Stimulated activated CD4-positive, alpha-beta T cell treated with anti-CD3 and anti-CD28 coated beads, Interleukin-1b, Interleukin-23, amount 100 ng/mL, for 48 hours (primary cell): ENCODE data around the gene LGALS12.
A peak's percentile ranks its signal among the peaks of the same experiment; 100 is the strongest.
"Not testable (repeated sequence)": the region's sequence is repeated elsewhere in the genome, so short reads cannot be mapped to it uniquely, and the experiment has no call there.

Experiments used
- DNase-seq: peaks from one replicate; pipeline ENCODE4 v3.0.0-alpha.2; 2020

Gene LGALS12

DNA sequence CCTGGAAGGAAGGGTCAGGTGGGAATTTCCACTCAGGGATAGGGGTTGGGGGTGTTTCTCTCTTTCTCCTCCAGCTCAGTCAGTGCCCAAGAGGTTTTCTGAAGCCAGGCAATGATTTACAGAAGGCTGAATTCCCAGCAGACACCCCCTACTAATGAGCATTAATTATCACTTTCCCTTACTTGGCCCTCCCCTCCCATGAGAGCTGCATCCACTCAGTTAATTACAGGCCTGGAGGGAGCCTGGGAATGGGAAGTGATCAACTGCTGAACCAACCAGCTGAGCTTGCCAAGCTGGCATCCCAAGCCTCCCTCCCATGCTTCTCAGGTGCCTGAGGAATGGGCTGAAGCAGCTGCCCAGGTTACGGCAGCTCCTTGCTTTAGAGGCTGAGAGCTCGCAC lies 992 bp downstream of the LGALS12 start:
- no peak for DNase-seq

DNA sequence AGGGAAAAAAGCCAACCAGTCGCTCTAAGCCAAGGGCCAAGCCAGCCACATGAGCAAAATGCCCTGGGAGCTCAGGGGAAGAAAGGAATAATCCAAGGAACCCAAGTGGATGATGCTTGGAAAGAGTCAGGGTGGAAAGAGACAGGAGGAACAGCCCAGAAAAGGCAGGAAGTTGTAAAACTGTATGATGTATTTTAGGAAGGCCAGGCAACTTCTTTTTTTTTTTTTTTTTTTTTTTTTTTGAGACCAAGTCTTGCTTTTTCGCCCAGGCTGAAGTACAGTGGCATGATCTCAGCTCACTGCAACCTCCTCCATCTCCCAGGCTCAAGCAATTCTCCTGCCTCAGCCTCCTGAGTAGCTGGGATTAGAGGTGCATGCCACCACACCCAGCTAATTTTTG lies 1.6 kb downstream of the LGALS12 start:
- DNase-seq, result no peak

DNA sequence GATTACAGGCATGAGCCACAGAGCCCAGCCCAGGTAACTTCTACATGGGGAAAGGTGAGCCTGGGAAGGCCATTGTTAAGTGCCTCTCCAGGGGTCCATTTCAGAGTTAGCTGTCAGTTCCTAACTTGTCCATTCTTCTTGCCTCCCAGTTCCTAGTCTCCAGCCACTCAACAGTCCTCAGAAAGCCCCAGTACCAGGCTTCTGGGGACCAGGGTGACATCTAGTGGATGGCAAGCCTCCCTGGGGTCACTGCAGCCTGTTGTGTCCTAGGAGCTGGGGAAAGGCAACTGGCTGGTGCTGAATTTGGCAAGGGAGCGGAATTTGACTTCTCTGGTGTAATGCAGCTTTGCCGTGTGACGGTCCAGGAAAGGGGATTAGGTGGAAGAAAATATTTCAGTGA lies 2.1 kb downstream of the LGALS12 start:
- DNase-seq, result peak; percentile 10

DNA sequence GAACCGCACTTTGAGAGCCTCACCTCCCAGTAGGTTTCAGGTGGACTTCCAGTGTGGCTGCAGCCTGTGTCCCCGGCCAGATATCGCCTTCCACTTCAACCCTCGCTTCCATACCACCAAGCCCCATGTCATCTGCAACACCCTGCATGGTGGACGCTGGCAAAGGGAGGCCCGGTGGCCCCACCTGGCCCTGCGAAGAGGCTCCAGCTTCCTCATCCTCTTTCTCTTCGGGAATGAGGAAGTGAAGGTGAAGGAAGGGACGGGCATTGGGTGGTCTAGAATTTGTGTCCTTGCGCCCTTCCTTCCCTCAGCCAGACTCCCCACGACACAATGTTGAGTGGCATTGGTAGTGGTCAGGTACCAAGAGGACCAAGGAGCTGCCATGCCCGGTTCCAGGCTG lies 2.9 kb downstream of the LGALS12 start:
- DNase-seq, result no peak

DNA sequence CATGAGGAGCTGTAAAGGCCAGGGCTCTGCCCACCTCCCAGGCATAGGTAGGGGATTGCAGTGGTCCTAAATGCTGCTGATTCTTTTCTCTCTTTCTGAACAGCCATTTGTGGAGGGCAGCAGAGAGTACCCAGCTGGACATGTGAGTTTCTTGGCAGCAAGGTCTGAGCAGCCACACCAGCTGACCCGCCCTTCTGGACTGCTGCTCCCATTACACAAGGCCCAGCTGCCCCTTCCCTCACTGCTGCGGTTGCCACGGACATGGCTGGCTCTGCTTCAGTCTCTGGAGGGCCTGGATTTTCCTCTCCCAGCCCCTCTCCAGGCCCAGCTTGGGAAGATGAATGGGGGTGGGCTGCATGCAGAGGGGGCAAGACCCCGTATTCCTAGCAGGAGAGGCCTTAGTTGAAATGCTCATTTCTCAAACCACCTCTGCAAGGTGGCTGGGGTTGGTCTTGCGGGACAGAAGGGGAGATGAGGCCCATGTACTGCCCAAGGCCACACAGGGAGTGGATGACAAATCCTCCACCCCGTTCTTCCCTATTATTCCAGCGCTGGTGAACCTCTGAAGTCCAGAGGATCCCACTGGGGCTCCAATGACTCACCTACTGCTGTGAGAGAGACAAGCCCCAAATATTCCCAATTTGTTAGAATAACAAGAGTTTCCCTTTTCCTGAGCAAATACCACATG lies 4.6 kb downstream of the LGALS12 start:
- no peak for DNase-seq

DNA sequence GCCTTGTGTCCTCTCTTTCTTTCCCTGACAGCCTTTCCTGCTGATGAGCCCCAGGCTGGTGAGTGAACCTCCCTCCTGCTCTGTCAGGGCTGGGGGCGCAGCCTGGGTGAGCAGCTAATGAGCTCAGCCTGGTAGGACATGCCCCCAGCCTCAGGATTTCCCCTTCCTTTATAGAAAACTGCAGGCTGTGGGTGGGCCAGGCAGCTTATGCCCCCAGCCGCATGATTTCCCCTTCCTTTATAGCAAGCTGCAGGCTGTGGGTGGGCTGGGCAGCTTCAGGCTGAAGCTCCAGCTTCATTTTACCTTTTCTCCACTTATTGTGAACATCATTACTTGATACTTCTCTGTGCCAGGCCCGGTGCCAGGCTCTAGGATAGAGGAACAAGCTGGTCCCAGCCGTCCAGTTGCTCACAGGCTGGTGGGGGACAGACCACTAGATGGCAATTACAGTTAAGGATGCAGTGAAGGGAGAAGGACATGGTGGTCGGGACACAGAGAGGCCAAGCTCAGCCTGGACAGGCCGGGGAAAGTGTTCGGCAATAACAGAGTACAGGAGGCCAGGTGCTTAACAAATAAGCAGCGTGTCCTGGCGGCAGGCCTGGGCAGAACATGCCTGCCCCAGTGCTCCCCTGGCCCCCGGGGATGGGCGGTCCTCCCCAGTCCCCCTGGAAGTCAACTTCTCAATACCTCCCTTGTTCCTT lies 5.3 kb downstream of the LGALS12 start:
- DNase-seq, result no peak

DNA sequence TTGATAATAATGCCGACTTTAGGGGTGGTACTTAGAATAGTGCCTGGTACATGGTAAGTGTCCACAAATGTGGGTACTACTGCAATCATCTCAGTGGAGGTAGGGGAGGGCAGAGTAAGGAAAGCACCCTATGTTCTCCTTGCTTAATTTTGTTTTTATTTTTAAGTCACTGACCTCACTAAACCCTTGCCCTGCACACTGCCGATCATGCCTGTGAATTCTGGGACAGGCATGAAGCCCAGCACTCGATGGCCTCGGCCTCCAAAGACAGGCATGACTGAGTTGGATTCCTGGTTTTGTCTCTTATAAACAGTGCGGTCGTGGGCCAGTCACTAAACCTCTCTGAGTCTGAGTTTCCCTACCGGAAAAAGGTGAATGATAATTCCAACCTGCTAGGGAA lies 6.9 kb downstream of the LGALS12 start:
- no peak for DNase-seq

DNA sequence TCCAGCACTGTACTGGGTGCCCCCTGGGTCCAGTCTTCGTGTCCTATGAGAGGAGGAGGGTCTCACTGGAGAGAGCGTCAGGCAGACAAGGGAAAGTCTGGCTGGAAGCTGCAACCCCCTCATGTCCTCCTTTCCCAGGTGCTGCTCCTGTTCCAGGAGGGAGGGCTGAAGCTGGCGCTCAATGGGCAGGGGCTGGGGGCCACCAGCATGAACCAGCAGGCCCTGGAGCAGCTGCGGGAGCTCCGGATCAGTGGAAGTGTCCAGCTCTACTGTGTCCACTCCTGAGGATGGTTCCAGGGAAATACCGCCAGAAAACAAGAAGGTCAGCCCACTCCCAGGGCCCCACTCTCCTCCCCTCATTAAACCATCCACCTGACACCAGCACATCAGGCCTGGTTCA lies 10.2 kb downstream of the LGALS12 start:
- no peak for DNase-seq

DNA sequence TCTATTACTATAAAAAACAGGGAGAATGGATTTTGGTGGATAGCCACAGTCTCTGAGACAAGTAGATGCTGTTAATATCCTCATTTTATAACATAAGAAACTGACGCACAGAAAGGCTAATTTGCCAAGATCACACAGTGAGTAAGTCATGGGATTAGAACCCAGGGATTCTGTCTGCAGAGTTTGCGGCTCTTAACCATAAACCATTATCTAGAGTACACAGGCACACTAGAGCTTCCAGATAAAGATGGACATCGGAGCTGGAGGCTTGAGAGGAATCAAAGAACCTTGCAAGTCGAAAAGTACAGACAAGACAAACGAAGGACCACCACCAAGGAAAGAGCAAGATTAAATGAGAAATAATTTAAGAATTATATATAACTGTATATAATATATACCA lies 11.3 kb downstream of the LGALS12 start:
- DNase-seq, result no peak

DNA sequence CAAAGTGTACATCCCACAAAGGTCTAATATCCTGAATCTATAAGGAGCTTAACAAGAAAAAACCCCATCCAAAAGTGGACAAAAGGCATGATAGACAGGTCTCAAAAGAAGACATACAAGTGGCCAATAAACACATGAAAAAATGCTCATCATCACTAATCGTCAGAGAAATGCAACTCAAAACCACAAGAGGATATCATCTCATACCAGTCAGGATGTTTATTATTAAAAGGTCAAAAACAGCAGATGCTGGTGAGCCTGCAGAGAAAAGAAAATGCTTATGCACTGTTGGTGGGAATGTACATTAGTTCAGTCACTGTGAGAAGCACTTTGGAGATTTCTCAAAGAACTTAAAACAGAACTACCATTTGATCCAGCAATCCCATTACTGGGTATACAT lies 12.7 kb downstream of the LGALS12 start:
- DNase-seq, result no peak

DNA sequence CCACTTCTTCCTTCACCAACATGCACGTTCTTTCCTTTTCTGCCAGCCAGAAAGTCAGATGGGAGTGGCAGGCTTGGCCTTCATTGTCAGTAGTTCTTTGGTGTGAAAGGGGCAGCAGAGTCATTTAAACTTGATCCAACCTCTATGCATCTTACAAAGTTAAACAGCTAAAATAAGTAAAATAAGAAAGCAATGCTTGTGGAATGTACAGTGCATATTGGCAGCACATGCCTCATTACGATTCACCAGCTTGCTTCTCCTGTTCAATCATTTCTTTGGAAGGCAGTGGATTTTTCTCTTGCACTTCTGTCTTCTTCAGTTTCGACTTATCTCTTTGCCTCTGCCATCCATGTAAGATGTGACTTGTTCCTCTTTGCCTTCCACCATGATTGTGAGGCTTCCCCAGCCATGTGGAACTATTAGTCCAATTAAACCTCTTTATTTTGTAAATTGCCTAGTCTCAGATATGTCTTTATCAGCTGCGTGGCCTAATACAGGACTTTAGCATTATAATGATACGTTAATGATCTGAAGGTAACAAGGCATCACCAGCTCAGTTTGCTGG lies 14.8 kb downstream of the LGALS12 start:
- DNase-seq, result no peak

DNA sequence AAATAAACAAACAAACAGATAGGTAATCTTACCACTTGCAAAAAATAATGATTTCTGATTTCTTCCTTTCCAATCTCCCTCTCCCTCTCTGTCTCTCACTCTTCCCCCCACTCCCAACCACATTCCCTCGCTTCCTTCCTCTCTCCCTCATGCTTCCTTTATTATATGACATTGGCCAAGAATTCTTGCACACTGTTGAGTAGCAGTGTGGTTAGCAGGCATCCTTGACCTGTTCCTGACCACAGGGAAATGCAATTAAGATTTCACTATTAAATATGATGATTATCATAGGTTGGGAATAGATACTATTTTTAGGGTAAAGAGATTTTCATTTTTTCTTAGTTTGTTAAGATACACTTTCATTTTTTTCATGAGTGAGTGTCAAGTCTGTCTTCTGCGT lies 16.0 kb downstream of the LGALS12 start:
- DNase-seq, result no peak

DNA sequence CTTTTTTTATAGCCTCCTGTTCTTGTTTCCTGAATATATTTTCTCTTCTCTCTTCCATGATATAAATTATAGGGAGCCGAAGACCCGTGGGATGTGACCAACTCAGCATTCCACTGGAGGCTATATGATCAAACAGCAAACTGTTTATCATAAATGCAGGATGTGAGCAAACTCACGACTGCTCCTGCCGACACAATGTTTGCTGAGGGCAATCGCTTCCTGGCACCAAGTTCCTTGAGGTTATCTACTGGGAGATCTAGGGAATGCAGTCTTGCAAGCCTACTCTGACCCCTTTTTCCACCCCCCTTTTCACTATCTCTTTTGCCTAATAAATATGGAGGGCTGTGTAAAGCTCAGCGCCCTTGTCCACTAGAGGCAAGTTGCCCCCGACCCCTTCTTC lies 17.3 kb downstream of the LGALS12 start:
- no peak for DNase-seq

DNA sequence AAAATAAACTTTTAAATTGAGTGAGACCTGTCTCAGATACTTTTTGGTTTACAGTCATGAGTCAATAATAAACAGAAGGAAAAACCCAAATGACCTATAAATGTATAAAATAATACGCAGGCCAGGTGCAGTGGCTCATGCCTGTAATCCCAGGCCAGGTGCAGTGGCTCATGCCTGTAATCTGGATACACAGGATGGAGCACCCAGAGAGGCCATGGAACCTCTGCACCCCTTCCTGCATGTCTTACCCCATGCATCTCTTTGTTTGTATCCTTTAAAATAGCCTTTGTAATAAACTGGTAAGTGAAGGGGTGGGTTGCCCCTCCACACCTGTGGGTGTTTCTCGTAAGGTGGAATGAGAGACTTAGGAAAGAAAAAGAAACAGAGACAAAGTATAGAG lies 21.8 kb downstream of the LGALS12 start:
- DNase-seq, result no peak

DNA sequence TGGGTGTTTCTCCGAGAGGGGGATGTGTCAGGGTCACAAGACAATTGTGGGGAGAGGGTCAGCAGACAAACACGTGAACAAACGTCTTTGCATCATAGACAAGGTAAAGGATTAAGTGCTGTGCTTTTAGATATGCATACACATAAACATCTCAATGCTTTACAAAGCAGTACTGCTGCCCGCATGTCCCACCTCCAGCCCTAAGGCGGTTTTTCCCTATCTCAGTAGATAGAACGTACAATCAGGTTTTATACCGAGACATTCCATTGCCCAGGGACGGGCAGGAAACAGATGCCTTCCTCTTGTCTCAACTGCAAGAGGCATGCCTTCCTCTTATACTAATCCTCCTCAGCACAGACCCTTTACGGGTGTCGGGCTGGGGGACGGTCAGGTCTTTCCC lies 22.3 kb downstream of the LGALS12 start:
- not testable (repeated sequence) for DNase-seq

DNA sequence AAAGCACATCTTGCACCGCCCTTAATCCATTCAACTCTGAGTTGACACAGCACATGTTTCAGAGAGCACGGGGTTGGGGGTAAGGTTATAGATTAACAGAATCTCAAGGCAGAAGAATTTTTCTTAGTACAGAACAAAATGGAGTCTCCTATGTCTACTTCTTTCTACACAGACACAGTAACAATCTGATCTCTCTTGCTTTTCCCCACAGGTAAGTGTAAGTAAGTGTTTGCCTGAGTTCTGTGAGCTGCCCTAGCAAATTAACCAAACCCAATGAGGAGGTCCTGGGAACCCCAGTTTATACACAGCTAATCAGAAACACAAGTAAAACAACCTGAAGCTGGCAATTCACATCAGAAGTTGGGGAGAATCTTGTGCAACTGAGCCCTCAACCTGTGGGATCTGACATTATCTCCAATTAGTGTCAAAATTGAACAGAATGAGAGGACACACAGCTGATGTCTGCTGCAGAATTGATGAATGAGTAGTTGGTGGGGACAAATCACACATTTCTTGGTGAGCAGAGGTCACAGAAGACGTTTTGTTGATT lies 22.9 kb downstream of the LGALS12 start:
- DNase-seq, result not testable (repeated sequence)

DNA sequence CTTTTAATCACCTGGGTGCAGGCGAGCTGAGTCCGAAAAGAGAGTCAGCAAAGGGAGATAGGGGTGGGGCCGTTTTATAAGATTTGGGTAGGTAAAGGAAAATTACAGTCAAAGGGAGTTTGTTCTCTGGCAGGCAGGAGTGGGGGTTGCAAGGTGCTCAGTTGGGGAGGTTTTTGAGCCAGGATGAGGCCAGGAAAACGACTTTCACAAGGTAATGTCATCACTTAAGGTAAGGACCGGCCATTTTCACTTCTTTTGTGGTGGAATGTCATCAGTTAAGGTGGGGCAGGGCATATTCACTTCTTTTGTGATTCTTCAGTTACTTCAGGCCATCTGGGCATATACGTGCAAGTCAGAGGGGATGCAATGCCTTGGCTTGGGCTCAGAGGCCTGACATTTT lies 23.5 kb downstream of the LGALS12 start:
- DNase-seq, result not testable (repeated sequence)

DNA sequence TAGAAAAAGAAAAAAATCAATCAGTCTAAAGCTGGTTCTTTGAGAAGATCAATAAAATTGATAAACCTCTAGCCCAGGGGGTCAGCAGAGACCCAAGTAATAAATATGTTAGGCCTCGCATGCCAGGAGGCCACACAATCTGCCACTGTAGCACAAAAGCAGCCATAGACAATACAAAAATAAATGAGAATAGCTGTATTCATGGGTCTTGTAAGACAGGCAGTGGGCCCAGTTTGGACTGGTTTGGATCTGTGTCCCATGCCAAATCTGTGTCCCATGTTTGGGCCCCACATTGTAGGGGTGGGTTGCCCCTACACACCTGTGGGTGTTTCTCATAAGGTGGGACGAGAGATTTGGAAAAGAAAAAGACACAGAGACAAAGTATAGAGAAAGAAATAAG lies 24.1 kb downstream of the LGALS12 start:
- DNase-seq, result no peak

DNA sequence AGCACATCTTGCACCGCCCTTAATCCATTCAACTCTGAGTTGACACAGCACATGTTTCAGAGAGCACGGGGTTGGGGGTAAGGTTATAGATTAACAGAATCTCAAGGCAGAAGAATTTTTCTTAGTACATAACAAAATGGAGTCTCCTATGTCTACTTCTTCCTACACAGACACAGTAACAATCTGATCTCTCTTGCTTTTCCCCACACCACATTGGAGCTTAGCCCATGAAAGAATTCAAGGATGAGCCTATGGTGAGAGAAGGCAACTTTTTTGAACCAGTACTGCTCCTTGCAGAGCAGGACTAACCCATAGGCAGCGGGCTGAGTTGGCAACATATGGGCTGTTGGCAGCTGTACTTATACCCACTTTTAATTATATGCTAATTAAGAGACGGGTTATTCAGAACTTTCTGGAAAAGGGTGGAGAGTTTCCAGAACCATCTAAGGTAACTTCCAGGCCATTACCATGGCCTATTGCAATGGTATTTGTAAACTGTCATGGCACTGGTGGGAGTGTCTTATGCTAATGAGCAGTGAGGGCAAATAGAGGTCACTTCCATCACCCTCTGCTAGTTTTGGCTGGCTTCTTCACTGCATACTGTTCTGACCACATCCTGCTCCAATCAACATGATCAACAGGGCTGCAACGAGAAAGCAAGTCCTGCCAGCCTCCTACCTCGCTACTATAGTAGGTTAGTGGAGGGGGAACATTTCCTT lies 25.3 kb downstream of the LGALS12 start:
- DNase-seq, result peak; percentile 59

DNA sequence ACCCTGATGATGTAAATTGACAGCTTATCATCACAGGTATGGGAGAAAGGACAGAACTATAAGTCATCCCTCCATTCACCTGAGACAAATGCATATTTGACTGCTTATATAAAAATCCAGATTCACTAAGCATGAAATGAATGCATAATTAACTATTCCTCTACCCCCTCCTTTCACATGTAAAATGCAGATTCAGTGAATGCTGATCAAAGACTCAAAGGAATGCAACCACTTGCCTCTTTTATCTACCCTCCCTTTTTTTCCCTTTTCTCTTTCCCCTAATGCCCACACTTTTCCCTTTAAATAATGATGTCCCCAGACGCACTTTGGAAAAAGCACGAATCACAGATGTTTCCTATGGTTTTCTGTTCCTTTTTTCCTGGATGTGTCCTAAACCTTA lies 26.2 kb downstream of the LGALS12 start:
- no peak for DNase-seq

DNA sequence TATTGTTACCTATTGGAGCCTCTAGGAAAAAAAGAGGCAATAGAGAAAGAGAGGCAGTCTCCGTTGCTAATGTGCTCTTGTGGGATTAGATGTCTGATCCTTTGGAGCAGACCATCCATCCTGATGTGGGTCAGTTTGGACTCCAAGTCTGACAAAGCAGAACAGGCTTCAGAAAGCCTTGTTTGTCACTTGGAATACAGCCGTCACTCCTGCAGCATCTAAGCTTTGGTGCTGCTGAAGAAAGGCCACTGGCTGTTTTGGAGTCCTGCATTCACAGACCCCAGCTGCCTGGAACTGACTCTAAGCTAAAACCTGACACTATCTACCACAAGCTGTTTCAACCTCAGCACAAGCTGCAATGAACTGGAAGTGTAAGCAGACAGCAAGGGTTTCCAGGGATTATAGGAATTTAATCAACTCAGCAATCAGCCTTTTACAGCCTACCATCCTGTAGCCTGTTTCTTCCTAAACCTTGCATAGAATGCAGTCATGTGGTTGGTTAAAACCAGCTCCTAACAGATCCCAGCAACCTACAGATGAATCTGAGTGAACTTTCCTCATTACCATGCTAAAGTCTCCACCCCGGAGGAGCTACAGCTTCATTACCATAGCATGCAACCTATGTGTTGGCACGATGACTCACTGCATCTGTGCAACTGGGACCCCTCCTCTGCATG lies 27.1 kb downstream of the LGALS12 start:
- DNase-seq, result no peak

DNA sequence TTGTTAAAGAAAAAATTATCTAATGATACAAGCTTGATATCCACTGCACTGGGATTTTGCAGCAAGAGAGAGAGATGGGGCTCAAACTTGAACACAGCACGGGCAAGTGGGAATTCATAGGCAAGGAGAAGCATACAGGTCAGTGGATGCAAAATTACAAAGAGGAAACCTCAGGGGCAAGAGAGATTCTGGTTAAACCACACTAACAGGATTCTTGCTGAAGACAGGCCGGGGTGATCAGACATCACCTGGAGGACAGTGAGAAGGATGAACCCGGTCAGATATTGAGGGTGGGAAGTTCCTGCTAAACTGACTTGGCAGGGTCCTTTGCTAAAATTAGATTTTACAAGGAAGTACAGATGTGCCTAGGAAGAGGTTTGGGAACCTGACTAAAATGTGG lies 28.2 kb downstream of the LGALS12 start:
- DNase-seq, result no peak

DNA sequence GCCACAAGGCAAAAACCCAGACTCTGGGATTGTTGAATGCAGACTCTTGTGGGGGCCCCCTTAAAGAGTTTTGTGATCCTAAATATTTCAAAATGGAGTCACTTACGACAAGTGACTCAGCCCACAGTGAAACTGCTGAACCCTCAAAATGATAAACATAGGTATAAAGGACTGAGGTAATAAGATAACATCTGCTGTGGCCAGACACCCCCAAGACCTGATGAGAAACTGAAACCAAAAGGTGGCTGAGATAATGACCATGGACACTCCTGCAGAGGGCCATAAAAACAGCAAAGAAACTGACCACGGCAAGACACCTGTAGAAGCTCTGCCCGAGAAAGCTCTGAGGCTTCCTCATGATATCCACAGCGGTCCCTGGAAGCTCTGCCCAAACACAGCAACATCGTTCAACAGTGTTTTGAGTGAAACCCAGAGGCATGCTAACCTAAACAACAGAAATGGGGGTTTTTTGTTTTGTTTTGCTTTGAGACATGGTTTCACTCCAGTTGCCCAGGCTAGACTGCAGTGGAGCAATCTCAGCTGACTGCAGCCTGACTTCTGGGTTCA lies 29.1 kb downstream of the LGALS12 start:
- no peak for DNase-seq
